ENCODE measurements around the gene SULF2.

SULF2 gene

GRCh38 chr20:47723322-47723721, 62.0 kb downstream of the SULF2 start:
- no peak for DNase-seq (ENCODE audit: low read depth)
- no peak for TF ChIP-seq CTCF (conservative IDR thresholded peaks at IDR 0.05; ENCODE audit: control insufficient read depth, insufficient read depth, low read depth, low read length)
- H3K4me3 ChIP-seq (ENCODE audit: control insufficient read depth, low read depth, low read length) = no peak overlapping the region

GRCh38 chr20:47720636-47721427, 64.4 kb downstream of the SULF2 start:
- H3K4me3 ChIP-seq (ENCODE audit: control insufficient read depth, low read depth, low read length) = no peak overlapping the region
- no peak for DNase-seq (ENCODE audit: low read depth)
- no peak for TF ChIP-seq CTCF (conservative IDR thresholded peaks at IDR 0.05; ENCODE audit: control insufficient read depth, insufficient read depth, low read depth, low read length)

GRCh38 chr20:47719625-47720024, 65.7 kb downstream of the SULF2 start:
- no peak overlapping the region for H3K4me3 ChIP-seq (ENCODE audit: control insufficient read depth, low read depth, low read length)
- no peak for DNase-seq (ENCODE audit: low read depth)
- TF ChIP-seq CTCF (conservative IDR thresholded peaks at IDR 0.05; ENCODE audit: control insufficient read depth, insufficient read depth, low read depth, low read length) = no peak

- no peak for TF ChIP-seq CTCF (conservative IDR thresholded peaks at IDR 0.05; ENCODE audit: control insufficient read depth, insufficient read depth, low read depth, low read length)
- no peak for DNase-seq (ENCODE audit: low read depth)
- H3K4me3 ChIP-seq (ENCODE audit: control insufficient read depth, low read depth, low read length) = no peak overlapping the region
Measured at GRCh38 chr20:47719211-47719610, 66.1 kb downstream of the SULF2 start.

GRCh38 chr20:47718398-47718797, 66.9 kb downstream of the SULF2 start:
- no peak for TF ChIP-seq CTCF (conservative IDR thresholded peaks at IDR 0.05; ENCODE audit: control insufficient read depth, insufficient read depth, low read depth, low read length)
- no peak overlapping the region for H3K4me3 ChIP-seq (ENCODE audit: control insufficient read depth, low read depth, low read length)
- DNase-seq (ENCODE audit: low read depth) = no peak

- no peak overlapping the region for H3K4me3 ChIP-seq (ENCODE audit: control insufficient read depth, low read depth, low read length)
- DNase-seq (ENCODE audit: low read depth) = no peak
- TF ChIP-seq CTCF (conservative IDR thresholded peaks at IDR 0.05; ENCODE audit: control insufficient read depth, insufficient read depth, low read depth, low read length) = no peak
Measured at GRCh38 chr20:47717421-47717820, 67.9 kb downstream of the SULF2 start.
